NCI-H2196 (cell line): Measurements from ENCODE around the gene RNU7-1.

Experiments
- DNase-seq: peaks from one replicate; lab custom pipeline; 2025; ENCODE audit not compliant: unreplicated experiment; lab: John Stamatoyannopoulos, UW

RNU7-1 gene

GRCh38 chr12:6987956-6988553, 44.4 kb downstream of the RNU7-1 start:
- peak; percentile 32 for DNase-seq
